Lung (tissue), 12 donors: ENCODE measurements around the gene ZNF136. TPM values are rescaled to one million over a fixed set of nuclear protein-coding genes. Genes with fewer than 3 reads are reported as not detected.

Experiments used
- ATAC-seq: fragments of 200-7000 bp; cut with Tn5 transposase; one replicate; pipeline ENCODE4 v1.9.1; 2020; ENCODE audit warnings: moderate number of reproducible peaks; ENCODE audit not compliant: insufficient read depth, low FRiP score
- DNase-seq, 3 donors: peaks; one replicate each; pipeline ENCODE4 v3.0.0-alpha.2; 2013 to 2017
- H3K27ac ChIP-seq, 2 donors: one replicate each; pipeline ENCODE4 v1.5.1; 2013; ENCODE audit warnings: mild to moderate bottlenecking in 2 of 2, moderate library complexity in 2 of 2, control low read depth in 1 of 2, inconsistent platforms in 1 of 2, low read depth in 1 of 2, low read length in 1 of 2
- H3K27me3 ChIP-seq, 3 donors: one replicate each; pipeline ENCODE4 v1.5.1; 2013; ENCODE audit warnings: low read length in 2 of 3; ENCODE audit not compliant: control insufficient read depth in 3 of 3, insufficient read depth in 3 of 3
- H3K36me3 ChIP-seq, 4 donors: one replicate each; pipeline ENCODE4 v1.5.1; 2013; ENCODE audit warnings: low read length in 4 of 4, mild to moderate bottlenecking in 1 of 4, moderate library complexity in 1 of 4; ENCODE audit not compliant: control insufficient read depth in 4 of 4, insufficient read depth in 4 of 4
- H3K4me1 ChIP-seq, 5 donors: one replicate each; pipeline ENCODE4 v1.5.1; 2013; ENCODE audit warnings: low read length in 5 of 5, mild to moderate bottlenecking in 2 of 5, moderate library complexity in 1 of 5; ENCODE audit not compliant: control insufficient read depth in 5 of 5, insufficient read depth in 5 of 5
- H3K4me3 ChIP-seq: one replicate; pipeline ENCODE4 v1.5.1; 2013; ENCODE audit warnings: mild to moderate bottlenecking, control low read depth, moderate library complexity
- H3K9ac ChIP-seq, 2 donors: one replicate each; pipeline ENCODE4 v1.5.1; 2013; ENCODE audit warnings: low read length in 2 of 2, control low read depth in 1 of 2; ENCODE audit not compliant: insufficient read depth in 1 of 2
- H3K9me3 ChIP-seq, 4 donors: one replicate each; pipeline ENCODE4 v1.5.1; 2013; ENCODE audit warnings: low read length in 3 of 4, mild to moderate bottlenecking in 1 of 4, moderate library complexity in 1 of 4; ENCODE audit not compliant: control insufficient read depth in 4 of 4, insufficient read depth in 3 of 4
- WGBS, 2 donors: extraction: QIAGEN DNeasy Blood & Tissue Kit; methylation state at CpG; one replicate each; pipeline ENCODE4 v1.1.7; 2013; 5-methylcytosine and 5-hydroxymethylcytosine counted together
- polyA plus RNA-seq, 2 donors: library from polyadenylated mRNA; stranded (reverse); fragments of 200-250 nt; gene quantifications; one replicate each; pipeline ENCODE4 v1.2.1, GENCODE V29; 2013
- total RNA-seq, 2 donors: library from RNA; depleted of rRNA in 1 of 2; stranded (reverse); fragments of >200 nt in 1 of 2; gene quantifications; one replicate each; pipeline ENCODE4 v1.2.1, GENCODE V29; 2014 to 2021
- TF ChIP-seq, protein P1 (sequence below): IDR thresholded peaks from 2 replicates; pipeline ENCODE4 v1.5.1; 2012; ENCODE audit warnings: mild to moderate bottlenecking; ENCODE audit errors: control extremely low read depth, extremely low read depth
- donor health status: control.
- donor health status: control.
- donor health status: Bipolar disorder and iron deficiency.
- donor health status: healthy.
- donor health status: DM: yes; HTN: yes; CAD: no.

Gene ZNF136
- total and polyA plus RNA-seq, 4 donors = 4.1 to 24.3 (median 5.9) TPM

GRCh38 chr19:12202250-12202649, 39.4 kb downstream of the ZNF136 start:
- Histone ChIP-seq H3K9ac (no peak overlapping the region), H3K9me3 (peaks cover 0 to 9% (median 2%) of the 10 kb centered on the region in 4 donors), H3K4me1 (peaks cover 0 to 2% (median 0%) of the 10 kb centered on the region in 5 donors), H3K27ac (no peak overlapping the region), H3K27me3 (no peaks in the 10 kb centered on the region), H3K4me3 (no peak overlapping the region), H3K36me3 (peaks cover 0 to 11% (median under 1%) of the 10 kb centered on the region in 4 donors)
- ATAC-seq = no peak
- TF ChIP-seq, protein P1, sequence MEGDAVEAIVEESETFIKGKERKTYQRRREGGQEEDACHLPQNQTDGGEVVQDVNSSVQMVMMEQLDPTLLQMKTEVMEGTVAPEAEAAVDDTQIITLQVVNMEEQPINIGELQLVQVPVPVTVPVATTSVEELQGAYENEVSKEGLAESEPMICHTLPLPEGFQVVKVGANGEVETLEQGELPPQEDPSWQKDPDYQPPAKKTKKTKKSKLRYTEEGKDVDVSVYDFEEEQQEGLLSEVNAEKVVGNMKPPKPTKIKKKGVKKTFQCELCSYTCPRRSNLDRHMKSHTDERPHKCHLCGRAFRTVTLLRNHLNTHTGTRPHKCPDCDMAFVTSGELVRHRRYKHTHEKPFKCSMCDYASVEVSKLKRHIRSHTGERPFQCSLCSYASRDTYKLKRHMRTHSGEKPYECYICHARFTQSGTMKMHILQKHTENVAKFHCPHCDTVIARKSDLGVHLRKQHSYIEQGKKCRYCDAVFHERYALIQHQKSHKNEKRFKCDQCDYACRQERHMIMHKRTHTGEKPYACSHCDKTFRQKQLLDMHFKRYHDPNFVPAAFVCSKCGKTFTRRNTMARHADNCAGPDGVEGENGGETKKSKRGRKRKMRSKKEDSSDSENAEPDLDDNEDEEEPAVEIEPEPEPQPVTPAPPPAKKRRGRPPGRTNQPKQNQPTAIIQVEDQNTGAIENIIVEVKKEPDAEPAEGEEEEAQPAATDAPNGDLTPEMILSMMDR = peak; percentile 13
- peak; percentile 14 to 52 (median 23) for DNase-seq
- 49 to 59% methylated on average over 4 of the region's 4 CpGs for WGBS, 2 donors

- Histone ChIP-seq H3K9me3 (peaks cover 4 to 12% (median 8%) of the 10 kb centered on the region in 4 donors), H3K36me3 (peaks cover 0 to 11% (median 2%) of the 10 kb centered on the region in 4 donors), H3K9ac (no peak overlapping the region), H3K4me3 (no peak overlapping the region), H3K27me3 (no peaks in the 10 kb centered on the region), H3K4me1 (peaks cover 0 to 2% (median 0%) of the 10 kb centered on the region in 5 donors), H3K27ac (no peak overlapping the region)
- WGBS, 2 donors = 96 to 99% methylated on average over 4 of the region's 4 CpGs
- no peak for DNase-seq
- TF ChIP-seq, protein P1 = no peak
- ATAC-seq = no peak
These were observed 42.4 kb downstream of the ZNF136 start for GRCh38 chr19:12205296-12205695.

- no peaks in the 10 kb centered on the region for H3K27me3 ChIP-seq
- no peak for ATAC-seq
- peaks cover 4 to 17% (median 10%) of the 10 kb centered on the region in 4 donors for H3K9me3 ChIP-seq
- no peak overlapping the region for H3K9ac ChIP-seq
- H3K4me3 ChIP-seq = no peak overlapping the region
- H3K4me1 ChIP-seq = no peaks in the 10 kb centered on the region
- no peak for DNase-seq
- peaks cover 1 to 11% (median 2%) of the 10 kb centered on the region in 4 donors for H3K36me3 ChIP-seq
- WGBS, 2 donors = 91 to 92% methylated on average over 2 of the region's 2 CpGs
- TF ChIP-seq, protein P1 = no peak
- no peak overlapping the region for H3K27ac ChIP-seq
These were observed 45.3 kb downstream of the ZNF136 start for GRCh38 chr19:12208221-12208620.

DNA sequence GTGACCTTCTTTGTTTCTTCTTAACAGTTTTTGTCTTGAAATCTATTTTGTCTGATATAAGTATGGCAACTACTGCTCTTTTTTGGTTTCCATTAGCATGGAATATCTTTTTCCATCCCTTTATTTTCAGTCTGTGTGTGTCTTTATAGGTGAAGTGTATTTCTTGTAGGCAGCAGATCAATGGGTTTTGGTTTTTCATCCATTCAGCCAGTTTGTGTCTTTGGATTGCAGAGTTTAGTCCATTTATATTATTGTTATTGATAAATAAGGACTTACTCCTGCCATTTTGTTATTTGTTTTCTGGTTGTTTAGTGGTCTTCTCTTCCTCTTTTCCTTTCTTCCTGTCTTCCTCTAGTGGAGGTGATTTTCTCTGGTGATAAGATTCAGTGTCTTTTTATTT, 54.4 kb downstream of the ZNF136 start:
- H3K9ac ChIP-seq = no peak overlapping the region
- H3K36me3 ChIP-seq = peaks cover 0 to 4% (median 0%) of the 10 kb centered on the region in 4 donors
- no peak for ATAC-seq
- H3K4me1 ChIP-seq = no peaks in the 10 kb centered on the region
- no peak overlapping the region for H3K4me3 ChIP-seq
- H3K27me3 ChIP-seq = no peaks in the 10 kb centered on the region
- TF ChIP-seq, protein P1 = no peak
- peaks cover 0 to 34% (median 9%) of the 10 kb centered on the region in 4 donors for H3K9me3 ChIP-seq
- DNase-seq = no peak
- H3K27ac ChIP-seq = no peak overlapping the region
